ENCODE data around the gene AFMID. TPM values are rescaled to one million over a fixed set of nuclear protein-coding genes. Genes with fewer than 3 reads are reported as not detected.
"Not testable (repeated sequence)": the region's sequence is repeated elsewhere in the genome, so short reads cannot be mapped to it uniquely, and the experiment has no call there.

The AFMID gene
- polyA plus RNA-seq, 1 donor = 36.7 TPM

DNA sequence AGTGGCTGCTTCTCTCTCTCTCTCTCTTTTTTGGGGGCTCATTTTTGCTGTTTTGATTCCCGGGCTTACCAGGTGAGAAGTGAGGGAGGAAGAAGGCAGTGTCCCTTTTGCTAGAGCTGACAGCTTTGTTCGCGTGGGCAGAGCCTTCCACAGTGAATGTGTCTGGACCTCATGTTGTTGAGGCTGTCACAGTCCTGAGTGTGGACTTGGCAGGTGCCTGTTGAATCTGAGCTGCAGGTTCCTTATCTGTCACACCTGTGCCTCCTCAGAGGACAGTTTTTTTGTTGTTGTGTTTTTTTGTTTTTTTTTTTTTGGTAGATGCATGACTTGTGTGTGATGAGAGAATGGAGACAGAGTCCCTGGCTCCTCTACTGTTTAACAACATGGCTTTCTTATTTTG is 36.6 kb downstream of the AFMID start:
- no peak for DNase-seq (ENCODE audit: low read depth)

DNA sequence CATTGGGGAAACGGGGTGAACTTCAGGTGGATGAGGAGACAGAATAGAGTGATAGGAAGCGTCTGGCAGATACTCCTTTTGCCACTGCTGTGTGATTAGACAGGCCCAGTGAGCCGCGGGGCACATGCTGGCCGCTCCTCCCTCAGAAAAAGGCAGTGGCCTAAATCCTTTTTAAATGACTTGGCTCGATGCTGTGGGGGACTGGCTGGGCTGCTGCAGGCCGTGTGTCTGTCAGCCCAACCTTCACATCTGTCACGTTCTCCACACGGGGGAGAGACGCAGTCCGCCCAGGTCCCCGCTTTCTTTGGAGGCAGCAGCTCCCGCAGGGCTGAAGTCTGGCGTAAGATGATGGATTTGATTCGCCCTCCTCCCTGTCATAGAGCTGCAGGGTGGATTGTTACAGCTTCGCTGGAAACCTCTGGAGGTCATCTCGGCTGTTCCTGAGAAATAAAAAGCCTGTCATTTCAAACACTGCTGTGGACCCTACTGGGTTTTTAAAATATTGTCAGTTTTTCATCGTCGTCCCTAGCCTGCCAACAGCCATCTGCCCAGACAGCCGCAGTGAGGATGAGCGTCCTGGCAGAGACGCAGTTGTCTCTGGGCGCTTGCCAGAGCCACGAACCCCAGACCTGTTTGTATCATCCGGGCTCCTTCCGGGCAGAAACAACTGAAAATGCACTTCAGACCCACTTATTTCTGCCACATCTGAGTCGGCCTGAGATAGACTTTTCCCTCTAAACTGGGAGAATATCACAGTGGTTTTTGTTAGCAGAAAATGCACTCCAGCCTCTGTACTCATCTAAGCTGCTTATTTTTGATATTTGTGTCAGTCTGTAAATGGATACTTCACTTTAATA is 37.3 kb downstream of the AFMID start:
- no peak for DNase-seq (ENCODE audit: low read depth)

GRCh38 chr17:78225088-78225865 is 38.1 kb downstream of the AFMID start:
- no peak for DNase-seq (ENCODE audit: low read depth)

- DNase-seq (ENCODE audit: low read depth) = no peak
These were observed 39.0 kb downstream of the AFMID start for GRCh38 chr17:78226055-78226758.

- DNase-seq (ENCODE audit: low read depth) = no peak
These were observed 39.7 kb downstream of the AFMID start for GRCh38 chr17:78226759-78227454.

DNA sequence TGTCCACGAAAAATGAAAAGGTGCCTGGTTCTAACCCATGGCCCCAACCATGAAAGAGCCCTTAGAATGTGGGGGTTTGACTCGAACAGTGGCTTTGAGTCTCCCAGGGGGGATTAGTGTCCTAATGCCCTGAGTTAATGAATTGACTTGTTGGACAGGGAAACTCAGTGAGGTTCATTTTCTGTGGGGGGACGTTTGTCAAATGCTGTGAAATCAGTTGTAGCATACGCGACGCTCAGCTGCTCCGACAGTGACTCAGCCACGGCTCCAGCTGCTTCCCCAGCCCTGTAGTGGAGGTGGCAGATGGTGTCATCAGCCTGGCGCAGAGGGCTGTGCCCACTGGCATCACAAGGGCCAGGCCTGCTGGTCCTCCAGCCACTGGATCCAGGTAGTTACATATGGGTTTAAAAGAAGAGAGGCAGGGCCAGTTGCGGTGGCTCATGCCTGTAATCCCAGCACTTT is 40.3 kb downstream of the AFMID start:
- DNase-seq (ENCODE audit: low read depth) = no peak

- DNase-seq (ENCODE audit: low read depth) = no peak
These were observed 41.0 kb downstream of the AFMID start for GRCh38 chr17:78228176-78228575.

GRCh38 chr17:78230252-78230962 is 43.2 kb downstream of the AFMID start:
- no peak for DNase-seq (ENCODE audit: low read depth)

DNA sequence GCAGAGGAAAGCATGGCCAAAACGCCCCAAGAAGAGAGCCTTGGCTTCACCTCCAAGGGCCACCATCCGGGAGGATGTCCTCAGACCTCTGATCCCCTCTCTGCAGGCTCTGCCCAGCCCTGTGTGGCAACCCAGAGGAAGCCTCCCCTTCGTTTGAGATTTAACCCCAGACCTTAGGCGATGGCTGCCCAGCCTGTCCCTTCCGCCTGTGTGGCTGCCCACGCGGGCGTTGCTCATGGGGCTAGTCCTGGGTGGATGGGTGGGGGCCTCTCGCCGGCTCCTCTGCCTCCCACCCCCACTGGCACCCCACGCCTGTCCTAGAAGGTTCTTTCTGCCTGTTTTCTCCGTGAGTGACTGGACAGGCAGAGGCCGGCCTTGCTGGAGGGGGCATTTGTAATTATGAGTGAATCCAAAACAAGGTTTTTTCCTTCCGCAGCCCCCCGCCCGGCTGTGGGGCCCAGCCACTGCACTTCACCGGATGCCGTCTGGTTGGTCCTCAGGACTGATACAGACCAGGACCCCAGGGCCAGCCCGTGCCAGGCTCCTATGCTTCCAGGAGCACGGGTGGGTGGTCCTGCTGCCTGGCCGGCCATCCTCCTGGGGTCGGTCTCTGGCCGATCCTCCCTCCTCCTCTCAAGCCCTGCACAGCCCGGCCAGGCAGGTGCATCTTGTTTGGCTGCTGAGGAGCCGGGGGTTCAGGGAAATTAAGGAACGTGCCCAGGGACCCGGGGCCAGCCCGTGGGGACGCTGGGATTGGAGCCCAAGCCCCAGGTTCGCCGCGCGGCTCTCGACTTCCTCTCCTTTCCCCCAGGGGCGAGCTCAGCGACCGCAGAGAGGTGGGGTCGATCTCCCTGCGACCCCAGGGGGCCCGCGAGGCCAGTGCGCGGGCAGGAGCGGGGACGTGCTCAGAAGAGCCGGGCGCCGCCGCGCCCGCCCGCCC is 44.1 kb downstream of the AFMID start, which contains the start of gene TMEM235:
Gene TMEM235 (plus strand): TSS at position 636 of the 940 bp plus-strand sequence. CDS start 393 bp downstream, outside the sequence.
- no peak for DNase-seq (ENCODE audit: low read depth)

DNA sequence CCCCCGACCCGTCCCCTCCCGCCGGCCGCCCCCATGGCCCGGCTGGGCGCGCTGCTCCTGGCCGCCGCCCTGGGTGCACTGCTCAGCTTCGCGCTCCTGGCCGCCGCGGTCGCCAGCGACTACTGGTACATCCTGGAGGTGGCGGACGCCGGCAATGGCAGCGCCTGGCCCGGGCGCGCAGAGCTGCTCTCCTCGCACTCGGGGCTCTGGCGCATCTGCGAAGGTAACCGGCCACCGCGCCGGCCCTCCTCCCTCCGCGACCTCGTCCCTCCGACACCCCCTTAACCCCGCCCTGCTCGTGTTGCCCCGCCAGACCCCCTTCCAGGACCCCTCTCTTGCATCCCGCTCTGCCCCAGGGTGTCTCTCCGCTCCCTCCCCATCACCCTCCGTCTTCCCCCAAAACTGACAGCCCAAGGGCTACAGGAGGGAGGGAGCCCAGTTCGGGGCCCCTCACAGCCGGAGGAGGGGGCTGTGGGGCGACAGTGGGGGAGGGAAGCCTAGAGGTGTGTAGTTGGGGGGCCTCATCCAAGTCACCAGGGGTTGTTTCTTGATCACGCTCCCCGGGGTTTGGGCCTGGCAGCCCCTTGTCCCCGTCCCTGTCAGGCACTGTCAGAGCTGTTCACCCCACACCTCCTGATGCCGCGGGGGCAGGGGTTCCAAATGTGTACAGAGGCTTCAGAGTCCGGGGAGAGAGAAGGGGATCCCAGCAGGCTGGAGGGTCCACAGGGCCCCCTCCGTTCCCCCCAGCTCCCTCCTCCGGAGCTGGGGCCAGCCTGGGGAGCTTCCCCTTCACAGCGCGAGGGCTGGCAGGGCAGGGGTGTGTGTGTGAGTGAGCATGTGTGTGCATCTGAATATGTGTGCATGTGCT is 45.1 kb downstream of the AFMID start:
- DNase-seq (ENCODE audit: low read depth) = no peak

- no peak for DNase-seq (ENCODE audit: low read depth)
These were observed 45.7 kb downstream of the AFMID start for GRCh38 chr17:78232859-78233173.

- DNase-seq (ENCODE audit: low read depth) = no peak
These were observed 46.5 kb downstream of the AFMID start for GRCh38 chr17:78233678-78234077.

DNA sequence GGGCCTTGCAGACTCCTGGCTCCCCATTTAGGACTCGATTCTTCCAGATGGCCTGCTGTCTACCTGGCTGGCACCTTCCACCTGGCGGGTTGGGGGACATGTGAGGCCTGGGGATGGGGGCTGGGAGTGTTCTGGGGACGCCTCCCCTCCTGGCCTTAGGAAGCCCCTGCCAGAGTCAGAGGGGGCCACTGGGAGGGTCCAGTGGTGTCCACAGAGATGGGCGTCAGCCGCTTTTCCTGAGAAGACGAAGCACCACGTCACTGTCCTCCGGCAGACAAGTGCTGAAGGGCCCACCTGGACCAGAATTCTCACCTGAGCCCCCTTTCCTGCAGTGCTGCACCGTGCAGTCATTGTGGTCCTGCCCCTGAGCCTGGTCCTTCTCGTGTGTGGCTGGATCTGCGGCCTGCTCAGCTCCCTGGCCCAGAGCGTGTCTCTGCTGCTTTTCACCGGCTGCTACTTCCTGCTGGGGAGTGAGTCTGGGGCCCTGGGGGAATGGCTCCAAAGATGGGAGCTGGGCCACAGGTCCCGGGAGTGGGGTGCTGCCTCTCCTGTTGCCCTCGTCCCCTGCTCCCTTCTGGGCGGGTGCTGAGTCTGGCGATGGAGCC is 47.2 kb downstream of the AFMID start:
- DNase-seq (ENCODE audit: low read depth) = no peak

DNA sequence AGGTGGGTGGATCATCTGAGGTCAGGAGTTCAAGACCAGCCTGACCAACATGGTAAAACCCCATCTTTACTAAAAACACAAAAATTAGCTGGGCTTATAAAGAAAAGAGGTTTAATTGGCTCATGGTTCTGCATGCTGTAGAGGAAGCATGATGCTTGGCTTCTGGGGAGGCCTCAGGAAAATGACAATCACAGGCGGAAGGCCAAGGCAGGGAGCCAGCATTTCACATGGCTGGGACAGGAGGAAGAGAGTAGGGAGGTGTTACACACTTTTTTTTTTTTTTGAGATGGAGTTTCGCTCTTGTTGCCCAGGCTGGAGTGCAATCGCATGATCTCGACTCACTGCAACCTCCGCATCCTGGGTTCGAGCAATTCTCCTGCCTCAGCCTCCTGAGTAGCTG is 47.9 kb downstream of the AFMID start:
- not testable (repeated sequence) for DNase-seq (ENCODE audit: low read depth)

- no peak for DNase-seq (ENCODE audit: low read depth)
These were observed 48.7 kb downstream of the AFMID start for GRCh38 chr17:78235885-78236284.

DNA sequence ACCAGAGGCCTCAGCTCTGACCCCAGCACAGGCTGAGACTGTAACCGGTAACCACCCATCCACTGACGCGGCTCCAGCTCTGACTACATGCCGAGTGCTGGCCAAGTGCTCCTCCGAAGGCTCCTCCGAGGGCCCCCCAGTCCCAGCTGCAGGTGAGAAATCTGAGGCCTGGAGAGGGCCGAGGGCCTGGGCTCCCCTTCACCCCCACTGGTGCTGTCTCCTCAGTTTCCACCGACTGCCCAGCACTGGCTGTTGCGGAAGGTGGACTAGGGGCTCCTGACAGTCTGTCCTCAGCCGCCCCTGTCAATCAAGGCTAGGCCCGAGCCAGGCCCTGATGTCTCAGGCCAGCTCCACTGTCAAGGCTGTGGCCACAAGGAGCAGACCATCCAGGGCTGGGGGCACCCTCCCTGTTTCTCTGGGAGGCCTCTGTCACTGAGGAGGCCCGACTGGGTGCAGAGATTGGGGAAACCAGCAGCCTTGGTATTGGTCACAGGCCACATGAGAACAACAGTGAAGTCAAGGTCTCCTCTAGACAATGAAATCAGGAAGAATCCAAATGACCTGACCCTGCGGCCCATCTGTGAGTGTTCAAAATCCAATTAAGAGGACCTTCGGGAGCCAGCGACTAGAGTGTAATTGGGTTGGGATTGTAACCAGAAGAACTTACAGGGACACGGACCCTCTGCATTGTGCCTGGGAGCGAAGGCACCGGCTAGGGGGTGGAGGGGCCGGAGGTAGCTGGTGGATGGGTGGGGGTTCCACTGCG is 49.4 kb downstream of the AFMID start:
- no peak for DNase-seq (ENCODE audit: low read depth)

- DNase-seq (ENCODE audit: low read depth) = no peak
These were observed 50.3 kb downstream of the AFMID start for GRCh38 chr17:78237401-78238012.

All from forelimb muscle (tissue), 1 donor.